GM19467 (cell line): Measurements from ENCODE around the gene RHOXF2.
"Not testable (repeated sequence)": the region's sequence is repeated elsewhere in the genome, so short reads cannot be mapped to it uniquely, and the experiment has no call there.

Experiments used
- ATAC-seq: cut with Tn5 transposase; IDR thresholded peaks from one replicate; pipeline ENCODE4 v1.9.1; 2021; ENCODE audit warnings: mild to moderate bottlenecking, moderate library complexity; ENCODE audit not compliant: unreplicated experiment

The RHOXF2 gene

GRCh38 chrX:120196626-120197283 is 38.3 kb downstream of the RHOXF2 start:
- ATAC-seq: not testable (repeated sequence)

DNA sequence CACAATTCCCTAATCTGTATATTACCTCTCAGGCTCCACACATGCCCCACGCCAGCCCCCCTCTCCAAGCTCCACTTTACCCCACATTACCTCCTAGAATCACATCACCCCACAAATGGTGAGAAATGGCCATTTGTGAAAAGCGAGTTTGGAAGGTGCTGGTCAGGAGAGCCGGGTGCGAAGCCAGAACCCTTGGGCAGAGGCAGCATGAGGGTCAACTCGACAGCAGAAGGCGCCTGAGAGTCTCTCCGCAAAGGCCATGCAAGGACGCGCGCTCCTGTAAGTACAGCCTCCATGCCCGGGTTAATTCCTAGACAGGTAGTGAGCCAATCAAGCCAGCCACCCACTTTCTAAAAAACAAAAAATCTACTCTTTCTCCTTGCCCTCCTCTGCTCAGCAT is 42.4 kb downstream of the RHOXF2 start:
- no peak for ATAC-seq

DNA sequence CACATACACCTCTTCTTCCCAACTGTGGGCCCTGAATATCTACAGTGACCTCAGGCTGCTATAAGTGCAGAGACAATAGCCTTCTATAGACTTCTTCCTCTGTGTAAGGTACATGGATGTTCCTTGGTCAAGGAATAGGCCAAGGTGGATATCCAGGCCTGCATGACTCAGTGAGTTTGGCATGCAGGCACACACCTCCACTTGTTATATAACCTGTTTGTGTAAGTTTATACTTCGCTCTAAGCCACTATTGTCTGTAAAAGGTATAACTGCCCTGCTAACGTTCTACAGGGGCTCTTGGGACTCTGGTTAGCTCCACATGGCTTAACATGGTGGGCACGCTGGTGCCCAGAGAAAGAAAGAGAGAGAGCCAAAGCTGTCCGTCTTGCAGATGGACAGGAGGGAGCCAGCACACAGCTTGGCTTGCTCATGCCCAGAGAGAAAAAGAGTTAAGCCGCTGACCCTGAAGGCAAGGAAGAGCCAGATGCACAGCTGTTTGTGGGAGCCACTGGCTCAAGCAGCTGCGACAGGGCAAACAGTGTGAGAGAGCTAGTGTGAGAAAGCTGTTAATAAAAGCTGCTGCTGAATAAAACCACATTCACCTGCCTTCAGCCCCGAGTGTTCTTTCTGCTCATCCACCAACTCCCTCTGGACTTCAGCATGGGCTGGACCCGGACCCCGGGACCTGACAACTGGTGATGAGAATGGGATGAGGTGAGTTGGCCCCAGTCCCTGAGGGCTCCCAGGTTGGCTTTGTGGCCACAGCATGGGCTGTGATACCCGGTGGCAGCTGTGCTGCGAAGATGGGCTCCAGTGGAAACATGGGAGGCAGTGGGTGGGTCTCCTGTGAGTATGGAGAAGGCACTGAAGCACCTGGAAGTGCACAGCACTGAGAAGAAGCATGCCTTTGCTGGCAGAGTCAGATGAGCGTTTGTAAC is 47.7 kb downstream of the RHOXF2 start:
- ATAC-seq: no peak

GRCh38 chrX:120207009-120207605 is 48.7 kb downstream of the RHOXF2 start:
- no peak for ATAC-seq

DNA sequence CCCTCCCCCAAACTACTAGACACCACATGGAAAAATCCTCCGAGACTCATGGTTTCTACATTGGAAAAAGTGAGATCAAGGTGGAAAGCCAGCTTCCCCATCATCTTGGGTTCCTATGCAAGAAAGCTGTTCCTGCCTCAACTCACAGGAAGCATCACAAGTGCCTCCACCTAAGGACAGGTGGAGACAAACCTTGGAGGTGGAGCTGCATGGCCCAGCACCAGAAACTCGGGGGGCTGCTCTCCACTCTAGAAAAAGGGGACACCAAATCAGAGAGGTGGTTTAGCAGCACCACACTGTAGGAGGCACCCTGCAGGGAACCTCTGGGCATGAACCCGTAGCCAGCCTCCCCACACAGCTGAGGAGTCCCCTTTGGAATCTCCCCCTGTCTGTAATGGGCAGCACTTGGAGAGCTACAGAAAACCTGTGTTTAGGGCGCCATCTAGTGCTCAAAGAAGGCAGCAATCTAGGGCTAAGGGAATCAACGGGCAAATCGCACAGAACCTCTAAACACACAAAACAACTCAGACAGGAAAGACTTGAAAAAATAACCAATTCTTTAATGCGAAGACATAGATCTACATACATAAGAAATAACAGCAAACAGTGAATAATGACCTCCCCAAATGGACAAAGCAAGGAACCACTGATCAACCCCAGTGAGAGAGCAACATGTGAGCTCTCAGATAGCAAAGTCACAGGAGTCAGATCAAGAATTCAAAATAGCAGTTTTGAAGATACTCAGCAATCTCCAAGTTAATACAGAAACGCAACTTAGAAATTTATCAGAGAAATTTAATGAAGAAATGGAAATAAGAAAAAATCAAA is 55.2 kb downstream of the RHOXF2 start:
- ATAC-seq: peak; percentile 88
